PC-3 (cell line): Measurements from ENCODE around the gene GPRC5A. TPM values are rescaled to one million over a fixed set of nuclear protein-coding genes. Genes with fewer than 3 reads are reported as not detected.

Source experiments
- ATAC-seq: fragments of 200-7000 bp; cut with Tn5 transposase; 2 replicates; pipeline ENCODE4 v1.9.1; 2020; ENCODE audit warnings: mild to moderate bottlenecking, moderate library complexity
- BruUV-seq: library from RNA; stranded (reverse); fragments of 400-500 nt; replicated peaks from 2 replicates; lab custom pipeline; 2021; lab: Mats Ljungman, UMichigan
- CTCF ChIA-PET: fragments of 300-600 bp; sonication (Branson Sonifier 250); formaldehyde crosslinking; loops from one replicate; lab custom pipeline; 2022; ENCODE audit warnings: antibody characterized with exemption; lab: Charles Lee
- POLR2A ChIA-PET: fragments of 300-600 bp; sonication (Branson Sonifier 250); formaldehyde crosslinking; loops from one replicate; lab custom pipeline; 2022; ENCODE audit warnings: antibody characterized with exemption; ENCODE audit not compliant: unreplicated experiment; lab: Charles Lee
- DNase-seq: peaks from one replicate; pipeline ENCODE4 v3.0.0-alpha.2; 2015
- H2AFZ ChIP-seq: fragments of 300-600 bp; sonication (generic); 2 replicates; pipeline ENCODE4 v1.6.0; 2016; ENCODE audit warnings: antibody characterized with exemption, low read length
- H3F3A ChIP-seq: fragments of 300-600 bp; sonication (generic); one replicate; pipeline ENCODE4 v1.6.0; 2017; ENCODE audit warnings: antibody characterized with exemption, low read length, control low read depth, mild to moderate bottlenecking; ENCODE audit not compliant: unreplicated experiment
- H3K27ac ChIP-seq: fragments of 300-600 bp; sonication (generic); 2 replicates; pipeline ENCODE4 v1.5.1; 2016; ENCODE audit warnings: mild to moderate bottlenecking, low read length
- H3K27me3 ChIP-seq: fragments of 300-600 bp; sonication (generic); 2 replicates; pipeline ENCODE4 v1.6.1; 2016; ENCODE audit warnings: low read length, mixed read lengths
- H3K36me3 ChIP-seq: fragments of 300-600 bp; sonication (generic); 2 replicates; pipeline ENCODE4 v1.6.1; 2016; ENCODE audit warnings: low read depth, mixed run types, low read length, mixed read lengths
- H3K4me1 ChIP-seq: fragments of 300-600 bp; sonication (generic); 2 replicates; pipeline ENCODE4 v1.5.1; 2016; ENCODE audit warnings: low read length; ENCODE audit not compliant: insufficient read depth
- H3K4me2 ChIP-seq: fragments of 300-600 bp; sonication (generic); 2 replicates; pipeline ENCODE4 v1.6.0; 2016; ENCODE audit warnings: low read length
- H3K4me3 ChIP-seq: fragments of 300-600 bp; sonication (generic); 2 replicates; pipeline ENCODE4 v1.5.1; 2016; ENCODE audit warnings: mild to moderate bottlenecking, low read length, mixed read lengths
- H3K79me2 ChIP-seq: fragments of 300-600 bp; sonication (generic); 2 replicates; pipeline ENCODE4 v1.6.1; 2017; ENCODE audit warnings: low read length, mixed read lengths
- H3K9ac ChIP-seq: fragments of 300-600 bp; sonication (generic); 2 replicates; pipeline ENCODE4 v1.6.0; 2016; ENCODE audit warnings: mild to moderate bottlenecking, low read length
- H3K9me2 ChIP-seq: fragments of 300-600 bp; sonication (generic); replicated peaks from 2 replicates; pipeline ENCODE4 v1.6.1; 2016; ENCODE audit warnings: mixed run types, low read length, mixed read lengths
- H3K9me3 ChIP-seq: fragments of 300-600 bp; sonication (generic); 2 replicates; pipeline ENCODE4 v1.6.1; 2016; ENCODE audit warnings: low read length, mixed read lengths
- H4K20me1 ChIP-seq: fragments of 300-600 bp; sonication (generic); 2 replicates; pipeline ENCODE4 v1.6.1; 2016; ENCODE audit warnings: low read length, mixed read lengths
- EZH2 ChIP-seq: fragments of 300-600 bp; sonication (generic); IDR thresholded peaks from one replicate; pipeline ENCODE4 v1.6.1; 2017; ENCODE audit warnings: antibody characterized with exemption, mild to moderate bottlenecking, low read length; ENCODE audit not compliant: unreplicated experiment
- EZH2phosphoT487 ChIP-seq: fragments of 300-600 bp; sonication (generic); IDR thresholded peaks from 2 replicates; pipeline ENCODE4 v1.6.1; 2018; ENCODE audit warnings: mild to moderate bottlenecking, antibody characterized with exemption, low read length, borderline replicate concordance
- intact Hi-C: fragments of 100-400 bp; cut with micrococcal nuclease; formaldehyde crosslinking; loops from 2 replicates; pipeline ENCODE4 v1.9.0; 2023
- total RNA-seq: library from RNA; depleted of rRNA; stranded (reverse); fragments of >200 nt; gene quantifications from 2 replicates; pipeline ENCODE4 v1.2.3, GENCODE V29; 2014
- TF ChIP-seq, protein P1 (sequence below): fragments of 300-600 bp; sonication (generic); conservative IDR thresholded peaks from 2 replicates; pipeline ENCODE4 v1.5.1; 2017; ENCODE audit warnings: antibody characterized with exemption, low read depth, mild to moderate bottlenecking, low read length

GPRC5A gene
- total RNA-seq, 1 experiment from 2014 or later = 140 TPM

GRCh38 chr12:12890543-12891079, 751 bp upstream of the GPRC5A start:
- Histone ChIP-seq H3K4me1 (peaks cover 45% of the 10 kb centered on the region), H3K9ac (peak overlapping the region; percentile 98), H3K79me2 (peaks cover 69% of the 10 kb centered on the region), H3K4me2 (peak overlapping the region; percentile 93), H3K27ac (peak overlapping the region; percentile 99), H3K4me3 (peak overlapping the region; percentile 97), H4K20me1 (peaks cover 38% of the 10 kb centered on the region), H3F3A (peaks cover 7% of the 10 kb centered on the region), H3K27me3 (no peaks in the 10 kb centered on the region), H2AFZ (0 out of 2 replicates have a peak overlapping the region, but pooled peaks have one; percentile 15), H3K36me3 (peaks cover 30% of the 10 kb centered on the region), H3K9me3 (no peaks in the 10 kb centered on the region), H3K9me2 (no peaks in the 10 kb centered on the region)
- peak; percentile 50 for ATAC-seq
- intact Hi-C loops = loop anchor here (1.0 to 2.0 kb wide), 3 partner anchors 18 to 102 kb away; no protein-coding TSS in a partner anchor
- POLR2A ChIA-PET = interaction anchor here (0.6 to 2.3 kb wide), 9 partner anchors 16 to 108 kb away, joined by 3 to 33 read pairs (median 5); no protein-coding TSS in a partner anchor
- TF ChIP-seq, protein P1, sequence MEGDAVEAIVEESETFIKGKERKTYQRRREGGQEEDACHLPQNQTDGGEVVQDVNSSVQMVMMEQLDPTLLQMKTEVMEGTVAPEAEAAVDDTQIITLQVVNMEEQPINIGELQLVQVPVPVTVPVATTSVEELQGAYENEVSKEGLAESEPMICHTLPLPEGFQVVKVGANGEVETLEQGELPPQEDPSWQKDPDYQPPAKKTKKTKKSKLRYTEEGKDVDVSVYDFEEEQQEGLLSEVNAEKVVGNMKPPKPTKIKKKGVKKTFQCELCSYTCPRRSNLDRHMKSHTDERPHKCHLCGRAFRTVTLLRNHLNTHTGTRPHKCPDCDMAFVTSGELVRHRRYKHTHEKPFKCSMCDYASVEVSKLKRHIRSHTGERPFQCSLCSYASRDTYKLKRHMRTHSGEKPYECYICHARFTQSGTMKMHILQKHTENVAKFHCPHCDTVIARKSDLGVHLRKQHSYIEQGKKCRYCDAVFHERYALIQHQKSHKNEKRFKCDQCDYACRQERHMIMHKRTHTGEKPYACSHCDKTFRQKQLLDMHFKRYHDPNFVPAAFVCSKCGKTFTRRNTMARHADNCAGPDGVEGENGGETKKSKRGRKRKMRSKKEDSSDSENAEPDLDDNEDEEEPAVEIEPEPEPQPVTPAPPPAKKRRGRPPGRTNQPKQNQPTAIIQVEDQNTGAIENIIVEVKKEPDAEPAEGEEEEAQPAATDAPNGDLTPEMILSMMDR = peak; percentile 50; the same call in 1 of the 2 replicates
- TF ChIP-seq EZH2phosphoT487 = no peak
- peak; percentile 76 for DNase-seq
- CTCF ChIA-PET = interaction anchor here (0.9 to 2.4 kb wide), 2 partner anchors 18 to 54 kb away, joined by 3 to 18 read pairs; no protein-coding TSS in a partner anchor
- BruUV-seq = TSS peak; percentile 70

- peaks cover 37% of the 10 kb centered on the region for H3K36me3 ChIP-seq
- H4K20me1 ChIP-seq = peaks cover 50% of the 10 kb centered on the region
- TF ChIP-seq EZH2phosphoT487 = no peak
- TF ChIP-seq, protein P1 = no peak
- no peak for TF ChIP-seq EZH2
- DNase-seq (no peak), ATAC-seq (no peak)
- no peak overlapping the region for H2AFZ ChIP-seq
- H3K79me2 ChIP-seq = peaks cover 82% of the 10 kb centered on the region
- no peaks in the 10 kb centered on the region for H3K27me3 ChIP-seq
- BruUV-seq = TSS peak; percentile 44
- peak overlapping the region; percentile 99 for H3K27ac ChIP-seq
- intact Hi-C loops = loop anchor here (1.0 to 2.0 kb wide), 2 partner anchors 57 to 103 kb away; no protein-coding TSS in a partner anchor
- ChIA-PET POLR2A (interaction anchor here (0.6 to 2.3 kb wide), 10 partner anchors 20 to 331 kb away, joined by 3 to 33 read pairs (median 5); no protein-coding TSS in a partner anchor), CTCF (interaction anchor here (0.5 to 2.4 kb wide), 3 partner anchors 19 to 116 kb away, joined by 3 to 18 read pairs (median 3); no protein-coding TSS in a partner anchor)
- no peaks in the 10 kb centered on the region for H3K9me3 ChIP-seq
- H3F3A ChIP-seq = peaks cover 7% of the 10 kb centered on the region
- H3K9ac ChIP-seq = peak overlapping the region; percentile 98
- no peaks in the 10 kb centered on the region for H3K9me2 ChIP-seq
- peak overlapping the region; percentile 97 for H3K4me3 ChIP-seq
- peak overlapping the region; percentile 93 for H3K4me2 ChIP-seq
- H3K4me1 ChIP-seq = peaks cover 55% of the 10 kb centered on the region
Observed at GRCh38 chr12:12891881-12892355, 556 bp downstream of the GPRC5A start.
